ENCODE data around the gene NFATC2. TPM values are rescaled to one million over a fixed set of nuclear protein-coding genes. Genes with fewer than 3 reads are reported as not detected.

Gene NFATC2
- total RNA-seq, 1 experiment from 2014 or later, result 0.07 TPM

DNA sequence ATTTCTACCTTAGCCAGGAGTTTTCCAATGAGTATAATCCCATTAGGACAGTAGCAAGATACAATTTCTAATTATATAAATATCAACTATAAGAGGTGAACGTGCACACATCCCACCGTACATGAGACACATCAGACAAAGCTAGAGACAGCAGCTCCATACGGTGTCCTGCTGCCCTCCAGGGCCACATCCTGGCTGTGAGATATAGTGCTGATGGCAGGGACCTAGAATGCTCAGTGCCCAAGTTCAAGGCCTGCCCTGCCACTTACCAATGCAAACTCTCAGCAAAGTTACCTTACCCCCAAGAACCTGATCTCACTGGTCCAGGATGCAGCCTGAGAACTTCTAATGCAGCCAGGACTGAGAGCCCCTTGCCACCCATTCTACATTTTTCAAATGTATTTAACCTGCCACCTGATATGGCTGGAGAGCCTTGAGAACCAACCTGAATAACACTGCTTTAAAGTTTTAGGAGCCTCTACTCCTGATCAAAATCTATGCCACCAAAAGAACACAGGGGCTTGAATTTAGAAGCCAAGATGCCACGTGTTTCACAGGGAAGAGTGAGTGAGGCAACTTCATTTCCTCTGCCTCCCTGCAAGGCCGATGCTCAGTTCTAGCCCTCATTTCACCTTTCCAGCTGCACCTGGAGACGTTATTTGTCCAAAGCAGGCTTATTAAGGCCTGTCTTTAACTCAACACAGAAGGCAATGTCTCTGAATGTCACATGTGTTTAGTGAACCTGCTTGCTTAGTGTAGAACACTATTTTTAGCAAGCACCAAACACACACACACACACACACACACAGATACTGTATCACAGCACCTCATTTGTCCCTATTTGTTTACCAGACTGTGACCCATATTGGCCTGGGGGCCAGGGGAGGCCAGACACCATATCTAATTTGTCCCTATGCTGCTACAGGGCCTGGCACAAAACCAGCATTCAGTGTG is 6.1 kb downstream of the NFATC2 start:
- H3K9me3 Mint-ChIP-seq (ENCODE audit: unreplicated experiment), result no peaks in the 10 kb centered on the region
- no peak overlapping the region for H3K27ac Mint-ChIP-seq (ENCODE audit: low read depth, unreplicated experiment)
- CTCF ChIA-PET, result interaction anchor here (1.1 kb wide), 1 partner anchor 549 kb away, joined by 4 read pairs; no protein-coding TSS in a partner anchor
- H3K4me3 Mint-ChIP-seq (ENCODE audit: unreplicated experiment), result no peak overlapping the region
- POLR2A ChIA-PET, result no interaction called here
- H3K4me1 Mint-ChIP-seq (ENCODE audit: insufficient read depth, unreplicated experiment), result peaks cover 5% of the 10 kb centered on the region
- intact Hi-C loops (cut with micrococcal nuclease), result no loop called here
- no peaks in the 10 kb centered on the region for H3K36me3 Mint-ChIP-seq (ENCODE audit: insufficient read depth, unreplicated experiment)
- TF ChIP-seq, protein P1, sequence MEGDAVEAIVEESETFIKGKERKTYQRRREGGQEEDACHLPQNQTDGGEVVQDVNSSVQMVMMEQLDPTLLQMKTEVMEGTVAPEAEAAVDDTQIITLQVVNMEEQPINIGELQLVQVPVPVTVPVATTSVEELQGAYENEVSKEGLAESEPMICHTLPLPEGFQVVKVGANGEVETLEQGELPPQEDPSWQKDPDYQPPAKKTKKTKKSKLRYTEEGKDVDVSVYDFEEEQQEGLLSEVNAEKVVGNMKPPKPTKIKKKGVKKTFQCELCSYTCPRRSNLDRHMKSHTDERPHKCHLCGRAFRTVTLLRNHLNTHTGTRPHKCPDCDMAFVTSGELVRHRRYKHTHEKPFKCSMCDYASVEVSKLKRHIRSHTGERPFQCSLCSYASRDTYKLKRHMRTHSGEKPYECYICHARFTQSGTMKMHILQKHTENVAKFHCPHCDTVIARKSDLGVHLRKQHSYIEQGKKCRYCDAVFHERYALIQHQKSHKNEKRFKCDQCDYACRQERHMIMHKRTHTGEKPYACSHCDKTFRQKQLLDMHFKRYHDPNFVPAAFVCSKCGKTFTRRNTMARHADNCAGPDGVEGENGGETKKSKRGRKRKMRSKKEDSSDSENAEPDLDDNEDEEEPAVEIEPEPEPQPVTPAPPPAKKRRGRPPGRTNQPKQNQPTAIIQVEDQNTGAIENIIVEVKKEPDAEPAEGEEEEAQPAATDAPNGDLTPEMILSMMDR (IDR thresholded peaks at IDR 0.05; ENCODE audit: unreplicated experiment), result no peak
- no peak for DNase-seq (ENCODE audit: unreplicated experiment)
- no TSS peak for BruUV-seq (replicated peaks)
- H3K27me3 Mint-ChIP-seq (ENCODE audit: insufficient read depth, unreplicated experiment), result peaks cover 43% of the 10 kb centered on the region

DNA sequence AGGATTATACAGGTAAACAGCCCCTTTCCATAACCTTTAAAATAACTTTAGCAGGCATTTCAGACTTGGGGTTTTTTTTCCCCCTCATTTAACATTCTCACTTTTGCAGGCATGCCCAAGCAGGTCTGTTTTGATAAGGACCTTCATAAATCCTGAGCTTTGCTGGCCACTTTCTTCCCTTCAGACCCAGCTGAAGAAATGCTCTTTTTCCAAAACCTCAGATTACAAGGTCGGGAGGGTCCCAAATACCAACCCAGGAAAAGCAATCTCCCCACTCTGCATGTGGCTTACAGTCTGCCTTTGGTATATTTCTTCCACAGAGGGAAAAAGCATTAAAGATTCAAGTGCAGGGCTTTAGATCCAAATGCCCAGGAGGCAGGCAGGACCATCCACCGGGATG is 6.8 kb downstream of the NFATC2 start:
- H3K27ac Mint-ChIP-seq (ENCODE audit: low read depth, unreplicated experiment), result no peak overlapping the region
- CTCF ChIA-PET, result interaction anchor here (1.1 kb wide), 1 partner anchor 548 kb away, joined by 4 read pairs; no protein-coding TSS in a partner anchor
- H3K4me1 Mint-ChIP-seq (ENCODE audit: insufficient read depth, unreplicated experiment), result peaks cover 11% of the 10 kb centered on the region
- H3K4me3 Mint-ChIP-seq (ENCODE audit: unreplicated experiment), result no peak overlapping the region
- TF ChIP-seq, protein P1 (IDR thresholded peaks at IDR 0.05; ENCODE audit: unreplicated experiment), result no peak
- no peaks in the 10 kb centered on the region for H3K9me3 Mint-ChIP-seq (ENCODE audit: unreplicated experiment)
- no TSS peak for BruUV-seq (replicated peaks)
- intact Hi-C loops (cut with micrococcal nuclease), result no loop called here
- peaks cover 36% of the 10 kb centered on the region for H3K27me3 Mint-ChIP-seq (ENCODE audit: insufficient read depth, unreplicated experiment)
- no peak for DNase-seq (ENCODE audit: unreplicated experiment)
- POLR2A ChIA-PET, result no interaction called here
- H3K36me3 Mint-ChIP-seq (ENCODE audit: insufficient read depth, unreplicated experiment), result no peaks in the 10 kb centered on the region

DNA sequence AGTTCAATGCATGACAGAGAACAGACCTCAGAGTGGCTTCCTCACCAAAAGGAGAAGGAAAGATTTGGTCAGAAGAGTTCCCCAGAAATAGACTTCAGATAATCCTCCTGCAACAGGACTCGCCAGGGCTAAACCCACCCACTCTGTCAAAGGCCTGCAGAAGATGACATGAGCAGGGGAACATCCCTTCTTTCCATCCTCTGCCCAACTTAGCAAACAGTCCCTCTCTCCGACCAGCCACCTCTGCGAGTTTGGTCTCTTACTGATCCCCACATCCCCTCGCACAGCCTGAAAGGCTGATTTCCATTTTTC is 7.5 kb downstream of the NFATC2 start:
- POLR2A ChIA-PET, result no interaction called here
- no peaks in the 10 kb centered on the region for H3K36me3 Mint-ChIP-seq (ENCODE audit: insufficient read depth, unreplicated experiment)
- peaks cover 11% of the 10 kb centered on the region for H3K4me1 Mint-ChIP-seq (ENCODE audit: insufficient read depth, unreplicated experiment)
- intact Hi-C loops (cut with micrococcal nuclease), result no loop called here
- no peaks in the 10 kb centered on the region for H3K9me3 Mint-ChIP-seq (ENCODE audit: unreplicated experiment)
- no TSS peak for BruUV-seq (replicated peaks)
- peaks cover 30% of the 10 kb centered on the region for H3K27me3 Mint-ChIP-seq (ENCODE audit: insufficient read depth, unreplicated experiment)
- CTCF ChIA-PET, result interaction anchor here (1.1 kb wide), 1 partner anchor 547 kb away, joined by 4 read pairs; no protein-coding TSS in a partner anchor
- H3K4me3 Mint-ChIP-seq (ENCODE audit: unreplicated experiment), result no peak overlapping the region
- no peak for DNase-seq (ENCODE audit: unreplicated experiment)
- no peak overlapping the region for H3K27ac Mint-ChIP-seq (ENCODE audit: low read depth, unreplicated experiment)
- TF ChIP-seq, protein P1 (IDR thresholded peaks at IDR 0.05; ENCODE audit: unreplicated experiment), result no peak

DNA sequence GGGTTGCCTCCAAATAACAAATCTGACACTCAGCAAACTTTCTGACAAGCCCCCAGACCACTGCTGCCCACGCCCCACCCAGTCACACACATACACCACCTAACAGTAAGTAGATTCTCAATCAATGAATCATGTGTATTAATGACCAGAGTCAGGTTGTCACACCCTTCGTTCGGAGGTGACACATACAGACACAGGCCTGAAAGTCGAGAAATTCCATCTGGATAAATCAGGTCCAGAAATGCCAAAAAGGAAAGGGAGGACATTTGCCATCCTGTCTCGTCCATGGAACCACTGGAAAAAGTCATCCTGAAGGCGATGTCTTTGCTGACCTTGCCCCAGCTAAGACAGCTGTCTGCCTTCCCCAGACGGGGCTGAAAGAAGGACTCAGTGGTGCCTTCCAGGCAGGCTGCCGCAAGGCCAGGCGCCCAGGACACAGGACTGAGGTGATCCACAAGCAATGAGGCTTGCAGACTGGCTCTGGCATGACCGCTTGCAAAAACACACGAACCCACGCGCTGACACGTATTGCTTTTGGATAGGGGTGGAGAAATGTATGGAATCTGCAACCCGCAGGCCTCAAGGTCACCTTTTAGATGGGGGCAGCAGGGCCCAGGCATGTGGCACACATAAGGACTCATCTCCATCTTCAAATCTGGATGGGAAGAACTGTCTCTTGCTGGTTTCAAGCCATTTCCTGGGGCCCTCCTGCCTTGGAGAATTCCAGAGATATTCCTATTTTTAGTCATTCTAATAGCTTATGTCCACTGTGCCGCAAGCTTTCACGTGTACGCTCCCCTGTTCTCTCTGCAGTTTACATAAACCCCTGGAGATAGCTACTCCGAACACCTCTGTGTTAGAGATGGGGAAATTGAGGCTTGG is 9.0 kb downstream of the NFATC2 start:
- H3K36me3 Mint-ChIP-seq (ENCODE audit: insufficient read depth, unreplicated experiment), result no peaks in the 10 kb centered on the region
- H3K4me3 Mint-ChIP-seq (ENCODE audit: unreplicated experiment), result no peak overlapping the region
- H3K4me1 Mint-ChIP-seq (ENCODE audit: insufficient read depth, unreplicated experiment), result peaks cover 11% of the 10 kb centered on the region
- no peak overlapping the region for H3K27ac Mint-ChIP-seq (ENCODE audit: low read depth, unreplicated experiment)
- intact Hi-C loops (cut with micrococcal nuclease), result no loop called here
- no peaks in the 10 kb centered on the region for H3K9me3 Mint-ChIP-seq (ENCODE audit: unreplicated experiment)
- TF ChIP-seq, protein P1 (IDR thresholded peaks at IDR 0.05; ENCODE audit: unreplicated experiment), result no peak
- POLR2A ChIA-PET, result no interaction called here
- CTCF ChIA-PET, result interaction anchor here (0.7 to 1.0 kb wide), 2 partner anchors 24 to 61 kb away, joined by 3 to 4 read pairs; no protein-coding TSS in a partner anchor
- BruUV-seq (replicated peaks), result no TSS peak
- peaks cover 15% of the 10 kb centered on the region for H3K27me3 Mint-ChIP-seq (ENCODE audit: insufficient read depth, unreplicated experiment)
- DNase-seq (ENCODE audit: unreplicated experiment), result no peak
